Coronary artery (tissue), 2 donors: ENCODE measurements around the gene PTPN23.

Experiments
- DNase-seq: peaks from one replicate; pipeline ENCODE4 v3.0.0-alpha.2; 2017; ENCODE audit warnings: low spot score
- H3K27ac ChIP-seq, 2 donors: fragments of 200-600 bp; sonication (generic); one replicate each; pipeline ENCODE4 v1.5.1; 2016 to 2019
- H3K4me3 ChIP-seq: fragments of 200-600 bp; sonication (generic); 2 replicates; pipeline ENCODE4 v1.5.1; 2016; ENCODE audit warnings: mild to moderate bottlenecking, moderate library complexity
- TF ChIP-seq, protein P1 (sequence below): fragments of 200-600 bp; sonication (generic); IDR thresholded peaks from one replicate; pipeline ENCODE4 v1.5.1; 2019; ENCODE audit warnings: antibody characterized with exemption

PTPN23 gene

GRCh38 chr3:47380601-47381316 is at the start of gene PTPN23:
TSS of gene PTPN23 (plus strand) at chr3:47381021. CDS start at chr3:47381097, 76 bp downstream.
- peak within 1 kb of the TSS; percentile 90 to 99 for H3K27ac ChIP-seq
- TF ChIP-seq, protein P1, sequence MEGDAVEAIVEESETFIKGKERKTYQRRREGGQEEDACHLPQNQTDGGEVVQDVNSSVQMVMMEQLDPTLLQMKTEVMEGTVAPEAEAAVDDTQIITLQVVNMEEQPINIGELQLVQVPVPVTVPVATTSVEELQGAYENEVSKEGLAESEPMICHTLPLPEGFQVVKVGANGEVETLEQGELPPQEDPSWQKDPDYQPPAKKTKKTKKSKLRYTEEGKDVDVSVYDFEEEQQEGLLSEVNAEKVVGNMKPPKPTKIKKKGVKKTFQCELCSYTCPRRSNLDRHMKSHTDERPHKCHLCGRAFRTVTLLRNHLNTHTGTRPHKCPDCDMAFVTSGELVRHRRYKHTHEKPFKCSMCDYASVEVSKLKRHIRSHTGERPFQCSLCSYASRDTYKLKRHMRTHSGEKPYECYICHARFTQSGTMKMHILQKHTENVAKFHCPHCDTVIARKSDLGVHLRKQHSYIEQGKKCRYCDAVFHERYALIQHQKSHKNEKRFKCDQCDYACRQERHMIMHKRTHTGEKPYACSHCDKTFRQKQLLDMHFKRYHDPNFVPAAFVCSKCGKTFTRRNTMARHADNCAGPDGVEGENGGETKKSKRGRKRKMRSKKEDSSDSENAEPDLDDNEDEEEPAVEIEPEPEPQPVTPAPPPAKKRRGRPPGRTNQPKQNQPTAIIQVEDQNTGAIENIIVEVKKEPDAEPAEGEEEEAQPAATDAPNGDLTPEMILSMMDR: no peak
- peak within 1 kb of the TSS; percentile 95 for H3K4me3 ChIP-seq
- DNase-seq: peak; percentile 99

- DNase-seq: no peak
- TF ChIP-seq, protein P1: no peak
- no peak overlapping the region for H3K27ac ChIP-seq
- no peak overlapping the region for H3K4me3 ChIP-seq
Measured at GRCh38 chr3:47333907-47334306, 46.9 kb upstream of the PTPN23 start.

- TF ChIP-seq, protein P1: no peak
- no peak for DNase-seq
- H3K27ac ChIP-seq: no peak overlapping the region
Measured at GRCh38 chr3:47337656-47338055, 43.2 kb upstream of the PTPN23 start.

GRCh38 chr3:47339951-47340350 is 40.9 kb upstream of the PTPN23 start:
- DNase-seq: no peak
- Histone ChIP-seq H3K4me3 (no peak overlapping the region), H3K27ac (no peak overlapping the region)
- TF ChIP-seq, protein P1: no peak

More at GRCh38 chr3:47337656-47338055, 43.2 kb upstream of the PTPN23 start:
- no peak overlapping the region for H3K4me3 ChIP-seq

GRCh38 chr3:47340866-47341265 is 40.0 kb upstream of the PTPN23 start:
- Histone ChIP-seq H3K27ac (no peak overlapping the region), H3K4me3 (no peak overlapping the region)
- TF ChIP-seq, protein P1: no peak
- DNase-seq: no peak

DNA sequence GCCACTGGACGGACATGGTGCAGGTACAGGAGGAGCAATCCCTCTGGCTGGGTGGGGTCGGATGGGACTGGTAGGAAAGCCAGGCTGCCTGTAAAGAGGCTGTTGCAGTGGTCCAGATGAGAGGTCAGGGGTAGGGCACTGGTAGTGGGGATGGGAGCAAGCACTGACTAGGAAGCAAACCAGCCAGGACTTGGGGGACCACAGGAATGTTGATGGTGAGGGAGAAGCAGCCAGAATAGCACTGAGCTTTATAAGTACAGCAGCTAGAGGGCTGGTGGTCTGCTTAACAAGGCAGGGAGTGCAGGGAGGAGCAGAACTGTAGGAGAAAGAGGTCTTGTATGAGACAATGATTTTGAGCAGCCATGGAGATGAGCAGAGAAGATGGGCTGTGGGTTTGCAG is 38.7 kb upstream of the PTPN23 start:
- TF ChIP-seq, protein P1: no peak
- no peak overlapping the region for H3K27ac ChIP-seq
- H3K4me3 ChIP-seq: no peak overlapping the region
- DNase-seq: no peak

DNA sequence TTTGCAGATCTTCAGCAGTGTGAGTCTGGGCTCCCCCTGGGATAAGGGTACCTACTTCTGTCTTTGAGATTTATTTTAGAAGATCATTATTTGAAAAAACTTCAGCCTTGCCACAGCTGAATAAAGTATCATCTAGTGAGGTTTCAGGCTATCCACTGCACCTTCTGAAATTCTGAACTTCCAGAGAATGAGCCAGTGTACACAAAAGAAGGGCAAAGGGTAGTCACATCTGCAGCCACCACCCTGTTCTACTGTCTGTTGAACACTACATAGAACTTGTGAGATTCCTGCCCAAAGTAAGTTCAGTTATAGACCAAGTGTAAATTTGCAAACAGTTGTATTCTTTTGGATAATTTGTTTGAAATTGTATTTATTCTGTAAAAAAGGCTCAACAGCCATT is 38.0 kb upstream of the PTPN23 start:
- TF ChIP-seq, protein P1: no peak
- DNase-seq: no peak
- Histone ChIP-seq H3K27ac (no peak overlapping the region), H3K4me3 (no peak overlapping the region)
